Esophagus muscularis mucosa (tissue), 3 donors: ENCODE measurements around the gene GPC4.

Experiments used
- POLR2AphosphoS5 ChIP-seq, 2 donors: sonication (generic); formaldehyde crosslinking; IDR thresholded peaks; one replicate each; pipeline ENCODE4 v1.6.1; 2017; ENCODE audit warnings: antibody characterized with exemption in 2 of 2
- TF ChIP-seq, protein P1 (sequence below), 3 experiments: fragments of 200-600 bp in 2 of 3; fragments of 450-650 bp in 1 of 3; sonication (generic) in 2 of 3; IDR thresholded peaks; one replicate each; pipeline ENCODE4 v1.5.1; 2017 to 2019; ENCODE audit warnings: antibody characterized with exemption in 3 of 3, mild to moderate bottlenecking in 2 of 3, moderate library complexity in 1 of 3

DNA sequence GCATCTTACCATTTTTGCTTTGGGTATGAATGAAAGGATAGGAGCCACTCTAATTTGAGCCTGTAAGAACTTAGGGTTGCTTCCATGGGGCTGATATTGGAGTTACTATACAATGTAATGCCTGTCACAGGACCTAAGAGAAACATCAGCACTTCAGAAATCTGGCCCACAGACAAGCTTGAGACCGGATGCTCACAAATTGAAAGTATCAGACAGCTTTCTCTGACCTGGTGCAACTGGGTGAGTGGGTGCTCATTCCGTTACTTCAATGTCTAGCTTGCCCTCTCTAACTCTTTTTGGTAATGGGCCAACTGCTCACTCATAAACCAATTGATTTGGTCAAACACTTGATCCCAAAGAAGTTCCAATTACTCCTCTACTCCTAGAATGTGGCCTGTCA lies 62.1 kb downstream of the GPC4 start:
- TF ChIP-seq, protein P1, sequence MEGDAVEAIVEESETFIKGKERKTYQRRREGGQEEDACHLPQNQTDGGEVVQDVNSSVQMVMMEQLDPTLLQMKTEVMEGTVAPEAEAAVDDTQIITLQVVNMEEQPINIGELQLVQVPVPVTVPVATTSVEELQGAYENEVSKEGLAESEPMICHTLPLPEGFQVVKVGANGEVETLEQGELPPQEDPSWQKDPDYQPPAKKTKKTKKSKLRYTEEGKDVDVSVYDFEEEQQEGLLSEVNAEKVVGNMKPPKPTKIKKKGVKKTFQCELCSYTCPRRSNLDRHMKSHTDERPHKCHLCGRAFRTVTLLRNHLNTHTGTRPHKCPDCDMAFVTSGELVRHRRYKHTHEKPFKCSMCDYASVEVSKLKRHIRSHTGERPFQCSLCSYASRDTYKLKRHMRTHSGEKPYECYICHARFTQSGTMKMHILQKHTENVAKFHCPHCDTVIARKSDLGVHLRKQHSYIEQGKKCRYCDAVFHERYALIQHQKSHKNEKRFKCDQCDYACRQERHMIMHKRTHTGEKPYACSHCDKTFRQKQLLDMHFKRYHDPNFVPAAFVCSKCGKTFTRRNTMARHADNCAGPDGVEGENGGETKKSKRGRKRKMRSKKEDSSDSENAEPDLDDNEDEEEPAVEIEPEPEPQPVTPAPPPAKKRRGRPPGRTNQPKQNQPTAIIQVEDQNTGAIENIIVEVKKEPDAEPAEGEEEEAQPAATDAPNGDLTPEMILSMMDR (IDR thresholded peaks at IDR 0.05) = no peak
- no peak for TF ChIP-seq POLR2AphosphoS5 (IDR thresholded peaks at IDR 0.05)
